Measurements from ENCODE around the gene SOX18. TPM values are rescaled to one million over a fixed set of nuclear protein-coding genes. Genes with fewer than 3 reads are reported as not detected.

SOX18 gene
- total RNA-seq, 2 experiments from 2014 or later, result 0.25 TPM

- ChIA-PET POLR2A (interaction anchor here (1.8 kb wide), 1 partner anchor 9 kb away, joined by 6 read pairs; no protein-coding TSS in a partner anchor), CTCF (interaction anchor here (0.9 to 1.3 kb wide), 3 partner anchors 13 to 64 kb away, joined by 3 to 4 read pairs (median 3); partner anchors contain the start of gene PRPF6)
- Mint-ChIP-seq H3K27me3 (peaks cover 39% of the 10 kb centered on the region), H3K4me1 (peaks cover 34% of the 10 kb centered on the region), H3K27ac (no peak overlapping the region), H3K9me3 (no peaks in the 10 kb centered on the region), H3K4me3 (no peak overlapping the region), H3K36me3 (ENCODE audit: low read depth) (no peaks in the 10 kb centered on the region)
- no peak for DNase-seq
Measured at GRCh38 chr20:64044484-64045247, 4.8 kb downstream of the SOX18 start.

GRCh38 chr20:64043768-64044167, 5.7 kb downstream of the SOX18 start:
- H3K27ac Mint-ChIP-seq, result peak overlapping the region; percentile 23
- no peaks in the 10 kb centered on the region for H3K9me3 Mint-ChIP-seq
- H3K4me3 Mint-ChIP-seq, result no peak overlapping the region
- DNase-seq, result no peak
- H3K4me1 Mint-ChIP-seq, result peaks cover 38% of the 10 kb centered on the region
- ChIA-PET POLR2A (interaction anchor here (0.6 to 1.8 kb wide), 2 partner anchors 10 to 294 kb away, joined by 3 to 6 read pairs; no protein-coding TSS in a partner anchor), CTCF (interaction anchor here (0.6 to 1.3 kb wide), 4 partner anchors 10 to 63 kb away, joined by 3 to 4 read pairs (median 3); partner anchors contain the start of gene PRPF6)
- no peaks in the 10 kb centered on the region for H3K36me3 Mint-ChIP-seq (ENCODE audit: low read depth)
- H3K27me3 Mint-ChIP-seq, result peaks cover 37% of the 10 kb centered on the region

- Mint-ChIP-seq H3K27ac (no peak overlapping the region), H3K4me1 (peaks cover 44% of the 10 kb centered on the region), H3K4me3 (peak overlapping the region; percentile 68), H3K27me3 (peaks cover 29% of the 10 kb centered on the region), H3K36me3 (ENCODE audit: low read depth) (no peaks in the 10 kb centered on the region), H3K9me3 (no peaks in the 10 kb centered on the region)
- no peak for DNase-seq
- CTCF ChIA-PET, result interaction anchor here (1.6 to 6.8 kb wide), 2 partner anchors 15 to 61 kb away, joined by 5 to 117 read pairs; partner anchors contain the start of genes PRPF6 and SAMD10
- POLR2A ChIA-PET, result interaction anchor here (1.0 to 7.2 kb wide), 4 partner anchors 15 to 306 kb away, joined by 3 to 83 read pairs (median 4); partner anchors contain the start of genes LIME1, PRPF6 and SAMD10
Measured at GRCh38 chr20:64042054-64042781, 7.2 kb downstream of the SOX18 start.

- H3K27ac Mint-ChIP-seq, result no peak overlapping the region
- CTCF ChIA-PET, result interaction anchor here (0.8 to 6.8 kb wide), 5 partner anchors 13 to 61 kb away, joined by 3 to 117 read pairs (median 3); partner anchors contain the start of genes PRPF6, RGS19 and SAMD10
- no peaks in the 10 kb centered on the region for H3K9me3 Mint-ChIP-seq
- POLR2A ChIA-PET, result interaction anchor here (1.0 to 7.2 kb wide), 5 partner anchors 16 to 306 kb away, joined by 3 to 83 read pairs (median 4); partner anchors contain the start of genes LIME1, PRPF6, SAMD10 and UCKL1
- H3K36me3 Mint-ChIP-seq (ENCODE audit: low read depth), result no peaks in the 10 kb centered on the region
- H3K4me1 Mint-ChIP-seq, result peaks cover 49% of the 10 kb centered on the region
- DNase-seq, result no peak
- H3K4me3 Mint-ChIP-seq, result peak overlapping the region; percentile 17
- peaks cover 24% of the 10 kb centered on the region for H3K27me3 Mint-ChIP-seq
Measured at GRCh38 chr20:64041781-64042053, 7.7 kb downstream of the SOX18 start.

- no peak for DNase-seq
Measured at GRCh38 chr20:64041040-64041780, 8.2 kb downstream of the SOX18 start.

GRCh38 chr20:64040231-64041039, 9.0 kb downstream of the SOX18 start:
- CTCF ChIA-PET, result interaction anchor here (0.8 to 6.8 kb wide), 10 partner anchors 14 to 60 kb away, joined by 3 to 117 read pairs (median 6); partner anchors contain the start of genes LKAAEAR1, PRPF6, RGS19 and SAMD10
- Mint-ChIP-seq H3K36me3 (ENCODE audit: low read depth) (peaks cover under 1% of the 10 kb centered on the region), H3K27me3 (peaks cover 15% of the 10 kb centered on the region), H3K27ac (no peak overlapping the region), H3K4me1 (peaks cover 59% of the 10 kb centered on the region), H3K4me3 (no peak overlapping the region), H3K9me3 (no peaks in the 10 kb centered on the region)
- DNase-seq, result no peak
- POLR2A ChIA-PET, result interaction anchor here (1.3 to 7.2 kb wide), 7 partner anchors 12 to 520 kb away, joined by 3 to 83 read pairs (median 10); partner anchors contain the start of genes PPDPF, PRPF6, SAMD10 and TPD52L2

More at GRCh38 chr20:64041040-64041780, 8.2 kb downstream of the SOX18 start:
- Mint-ChIP-seq H3K27ac (no peak overlapping the region), H3K4me1 (peaks cover 53% of the 10 kb centered on the region), H3K4me3 (peak overlapping the region; percentile 24), H3K27me3 (peaks cover 20% of the 10 kb centered on the region), H3K9me3 (no peaks in the 10 kb centered on the region), H3K36me3 (ENCODE audit: low read depth) (no peaks in the 10 kb centered on the region)
- POLR2A ChIA-PET, result interaction anchor here (1.0 to 7.2 kb wide), 6 partner anchors 16 to 305 kb away, joined by 3 to 83 read pairs (median 4); partner anchors contain the start of genes LIME1, PRPF6, SAMD10 and UCKL1
- CTCF ChIA-PET, result interaction anchor here (0.8 to 6.8 kb wide), 6 partner anchors 13 to 60 kb away, joined by 3 to 117 read pairs (median 4); partner anchors contain the start of genes PRPF6, RGS19, SAMD10 and TCEA2

GRCh38 chr20:64039293-64040160, 9.9 kb downstream of the SOX18 start:
- no peak for DNase-seq
- Mint-ChIP-seq H3K27me3 (peaks cover 10% of the 10 kb centered on the region), H3K36me3 (ENCODE audit: low read depth) (peaks cover 2% of the 10 kb centered on the region), H3K9me3 (no peaks in the 10 kb centered on the region), H3K4me3 (peak overlapping the region; percentile 68), H3K4me1 (peaks cover 65% of the 10 kb centered on the region), H3K27ac (peak overlapping the region; percentile 40)
- CTCF ChIA-PET, result interaction anchor here (0.6 to 6.8 kb wide), 25 partner anchors 9 to 519 kb away, joined by 3 to 117 read pairs (median 6); partner anchors contain the start of genes ARFRP1, LKAAEAR1, OPRL1 and PPDPF
- POLR2A ChIA-PET, result interaction anchor here (1.0 to 7.2 kb wide), 17 partner anchors 11 to 519 kb away, joined by 3 to 83 read pairs (median 7); partner anchors contain the start of genes LKAAEAR1, OPRL1, PPDPF and PRPF6

- peak; percentile 84 for DNase-seq
- POLR2A ChIA-PET, result interaction anchor here (1.0 to 7.2 kb wide), 20 partner anchors 12 to 518 kb away, joined by 3 to 83 read pairs (median 5); partner anchors contain the start of genes LKAAEAR1, OPRL1, PPDPF and PRPF6
- CTCF ChIA-PET, result interaction anchor here (0.6 to 6.8 kb wide), 32 partner anchors 8 to 518 kb away, joined by 3 to 117 read pairs (median 6); partner anchors contain the start of genes ARFRP1, LKAAEAR1, OPRL1 and PPDPF
- H3K27me3 Mint-ChIP-seq, result peaks cover 5% of the 10 kb centered on the region
- H3K27ac Mint-ChIP-seq, result peak overlapping the region; percentile 35
- peaks cover 68% of the 10 kb centered on the region for H3K4me1 Mint-ChIP-seq
- H3K4me3 Mint-ChIP-seq, result peak overlapping the region; percentile 68
- H3K9me3 Mint-ChIP-seq, result no peaks in the 10 kb centered on the region
- peaks cover 10% of the 10 kb centered on the region for H3K36me3 Mint-ChIP-seq (ENCODE audit: low read depth)
Measured at GRCh38 chr20:64038565-64039292, 10.7 kb downstream of the SOX18 start.

GRCh38 chr20:64038224-64038564, 11.2 kb downstream of the SOX18 start:
- H3K27ac Mint-ChIP-seq, result no peak overlapping the region
- peaks cover 68% of the 10 kb centered on the region for H3K4me1 Mint-ChIP-seq
- peaks cover 11% of the 10 kb centered on the region for H3K36me3 Mint-ChIP-seq (ENCODE audit: low read depth)
- DNase-seq, result no peak
- H3K27me3 Mint-ChIP-seq, result peaks cover 1% of the 10 kb centered on the region
- ChIA-PET POLR2A (interaction anchor here (1.0 to 7.2 kb wide), 17 partner anchors 12 to 518 kb away, joined by 3 to 83 read pairs (median 5); partner anchors contain the start of genes LKAAEAR1, OPRL1, PPDPF and PRPF6), CTCF (interaction anchor here (0.8 to 6.8 kb wide), 29 partner anchors 9 to 518 kb away, joined by 3 to 117 read pairs (median 6); partner anchors contain the start of genes ARFRP1, LKAAEAR1, OPRL1 and PPDPF)
- peak overlapping the region; percentile 68 for H3K4me3 Mint-ChIP-seq
- H3K9me3 Mint-ChIP-seq, result no peaks in the 10 kb centered on the region
